Measurements from ENCODE around the gene MAPK12. TPM values are rescaled to one million over a fixed set of nuclear protein-coding genes. Genes with fewer than 3 reads are reported as not detected.

The MAPK12 gene
- total RNA-seq, 4 donors from 2014 or later: 10.1 to 18.4 (median 14.0) TPM

- Histone ChIP-seq H3K27ac (no peak overlapping the region), H3K4me1 (peaks cover 0 to 13% (median 0%) of the 10 kb centered on the region in 3 donors), H3K36me3 (peaks cover 0 to 97% of the 10 kb centered on the region in 2 donors), H3K4me3 (no peak overlapping the region), H3K27me3 (no peaks in the 10 kb centered on the region), H3K9me3 (no peaks in the 10 kb centered on the region)
- TF ChIP-seq POLR2AphosphoS5 (IDR thresholded peaks at IDR 0.05) (no peak), CTCF (IDR thresholded peaks at IDR 0.05) (no peak), EP300 (IDR thresholded peaks at IDR 0.05) (no peak), POLR2A (IDR thresholded peaks at IDR 0.05) (no peak)
- WGBS, 2 donors (ENCODE audit: low coverage in 1 of 2): 40 to 100% methylated on average over 1 of the region's 19 CpGs
- no peak for ATAC-seq
These were observed 39.8 kb downstream of the MAPK12 start for GRCh38 chr22:50221410-50222300.

- no peak for TF ChIP-seq EP300 (IDR thresholded peaks at IDR 0.05)
- no peak for TF ChIP-seq CTCF (IDR thresholded peaks at IDR 0.05)
- TF ChIP-seq POLR2AphosphoS5 (IDR thresholded peaks at IDR 0.05): no peak
- TF ChIP-seq POLR2A (IDR thresholded peaks at IDR 0.05): no peak
- no peak for ATAC-seq
- Histone ChIP-seq H3K27ac (no peak overlapping the region), H3K36me3 (peaks cover 0 to 97% of the 10 kb centered on the region in 2 donors), H3K4me3 (no peak overlapping the region), H3K27me3 (no peaks in the 10 kb centered on the region), H3K4me1 (peaks cover 0 to 17% (median 0%) of the 10 kb centered on the region in 3 donors), H3K9me3 (no peaks in the 10 kb centered on the region)
- WGBS, 2 donors (ENCODE audit: low coverage in 1 of 2): 76% methylated on average over 3 of the region's 45 CpGs; no CpG with 5 or more reads in 1 of the 2 donors
These were observed 40.7 kb downstream of the MAPK12 start for GRCh38 chr22:50220603-50221409.

DNA sequence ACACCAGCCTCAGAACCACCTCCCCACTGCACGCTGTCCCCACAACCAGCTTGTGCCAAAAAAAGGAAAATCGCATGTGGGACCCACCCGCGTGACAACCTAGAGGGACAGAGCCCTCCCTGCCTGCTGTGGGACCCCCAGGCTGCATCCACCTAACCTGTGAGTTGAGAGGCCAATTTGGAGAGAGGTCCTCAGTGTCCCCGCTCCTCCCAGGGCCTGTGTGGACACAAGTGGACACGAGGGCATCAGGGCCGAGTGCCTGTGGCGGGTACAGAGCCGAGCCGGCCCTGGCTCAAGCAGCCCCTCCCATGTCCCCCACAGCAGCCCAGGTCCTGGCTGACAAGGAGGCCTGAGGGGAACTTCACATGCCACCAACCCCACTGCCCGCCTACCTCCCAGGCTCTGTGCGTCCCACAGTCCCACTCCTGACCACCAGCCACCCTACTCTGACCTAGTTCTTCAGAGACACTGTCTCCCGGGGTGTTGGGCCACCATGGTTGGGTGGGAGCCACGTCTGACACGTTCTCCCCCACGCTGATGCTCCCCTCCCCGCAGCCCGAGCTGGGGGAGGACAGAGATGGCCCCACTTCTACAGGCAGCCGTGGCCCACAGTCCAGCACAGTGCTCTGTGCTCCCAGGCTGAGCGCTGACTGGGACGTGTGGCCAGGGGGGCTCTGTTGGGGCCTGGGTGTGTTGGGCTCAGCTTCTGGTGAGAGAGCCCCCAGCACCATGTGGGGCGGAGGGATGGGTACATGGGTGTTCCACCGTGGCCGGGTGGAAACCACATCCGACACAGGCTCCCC, 41.5 kb downstream of the MAPK12 start:
- no CpG with 5 or more reads among the region's 25 CpGs for WGBS, 2 donors (ENCODE audit: low coverage in 1 of 2)
- peaks cover 0 to 24% (median 0%) of the 10 kb centered on the region in 3 donors for H3K4me1 ChIP-seq
- H3K27me3 ChIP-seq: no peaks in the 10 kb centered on the region
- no peaks in the 10 kb centered on the region for H3K9me3 ChIP-seq
- H3K36me3 ChIP-seq: peaks cover 0 to 97% of the 10 kb centered on the region in 2 donors
- no peak overlapping the region for H3K4me3 ChIP-seq
- ATAC-seq: no peak
- TF ChIP-seq POLR2AphosphoS5 (IDR thresholded peaks at IDR 0.05): no peak
- no peak for TF ChIP-seq CTCF (IDR thresholded peaks at IDR 0.05)
- no peak for TF ChIP-seq POLR2A (IDR thresholded peaks at IDR 0.05)
- no peak for TF ChIP-seq EP300 (IDR thresholded peaks at IDR 0.05)
- H3K27ac ChIP-seq: peak overlapping the region in 1 of 4 donors; percentile 51

DNA sequence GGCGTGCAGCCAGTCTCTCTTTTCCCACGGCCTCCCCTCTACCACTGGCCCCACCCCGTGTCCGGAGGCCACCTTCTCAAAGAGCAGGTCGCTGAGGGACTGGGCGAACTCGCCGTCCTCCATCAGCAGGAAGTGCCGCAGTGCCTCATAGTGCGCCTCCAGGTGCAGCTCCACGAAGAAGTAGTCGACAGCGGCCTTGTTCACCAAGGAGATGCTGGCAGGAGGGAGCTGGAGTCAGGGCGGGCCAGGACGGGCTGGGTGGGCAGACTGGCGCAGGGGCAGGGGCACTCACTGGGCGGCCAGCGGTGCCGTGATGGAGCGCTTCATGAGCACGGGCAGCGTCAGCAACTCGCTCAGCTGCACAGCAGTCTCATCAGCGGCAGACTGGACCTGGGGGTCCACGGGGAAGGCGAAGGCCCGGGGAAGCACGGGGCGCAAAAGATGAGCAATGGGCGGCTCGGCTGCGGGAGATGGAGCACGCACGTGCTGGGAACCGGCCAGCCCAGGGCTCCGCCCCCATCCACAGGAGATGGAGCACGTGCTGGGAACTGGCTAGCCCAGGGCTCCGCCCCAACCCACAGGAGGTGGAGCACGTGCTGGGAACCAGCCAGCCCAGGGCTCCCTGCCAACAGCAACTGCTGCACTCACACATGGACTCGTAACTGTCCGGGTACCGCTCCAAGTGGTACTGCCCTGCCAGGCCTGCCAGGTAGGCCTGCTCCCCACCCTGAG, 42.3 kb downstream of the MAPK12 start:
- no peaks in the 10 kb centered on the region for H3K27me3 ChIP-seq
- peak; percentile 84 for ATAC-seq
- H3K4me1 ChIP-seq: peaks cover 0 to 24% (median 0%) of the 10 kb centered on the region in 3 donors
- WGBS, 2 donors (ENCODE audit: low coverage in 1 of 2): 28% methylated on average over 4 of the region's 42 CpGs; no CpG with 5 or more reads in 1 of the 2 donors
- TF ChIP-seq POLR2AphosphoS5 (IDR thresholded peaks at IDR 0.05) (peak; percentile 62), POLR2A (IDR thresholded peaks at IDR 0.05) (no peak)
- no peak overlapping the region for H3K4me3 ChIP-seq
- no peaks in the 10 kb centered on the region for H3K9me3 ChIP-seq
- peak overlapping the region in 1 of 4 donors; percentile 51 for H3K27ac ChIP-seq
- peaks cover 0 to 97% of the 10 kb centered on the region in 2 donors for H3K36me3 ChIP-seq
